Endodermal cell (in vitro differentiated cells): ENCODE results near the gene TIMM23. TPM values are rescaled to one million over a fixed set of nuclear protein-coding genes. Genes with fewer than 3 reads are reported as not detected.
A peak's percentile ranks its signal among the peaks of the same experiment; 100 is the strongest.
"Not testable (repeated sequence)": the region's sequence is repeated elsewhere in the genome, so short reads cannot be mapped to it uniquely, and the experiment has no call there.

Source experiments
- DNase-seq: peaks from one replicate; pipeline ENCODE4 v3.0.0-alpha.2; 2017
- H3K27ac ChIP-seq: 2 replicates; pipeline ENCODE4 v1.5.1; 2013; ENCODE audit warnings: mild to moderate bottlenecking, low read depth, low read length, moderate library complexity
- H3K27me3 ChIP-seq: 2 replicates; pipeline ENCODE4 v1.6.1; 2013; ENCODE audit warnings: mild to moderate bottlenecking, low read length, moderate library complexity; ENCODE audit not compliant: insufficient read depth, control insufficient read depth, poor library complexity, severe bottlenecking
- H3K36me3 ChIP-seq: 2 replicates; pipeline ENCODE4 v1.7.0; 2013; ENCODE audit warnings: mild to moderate bottlenecking, low read length, moderate library complexity; ENCODE audit not compliant: control insufficient read depth, insufficient read depth
- H3K4me1 ChIP-seq: one replicate; pipeline ENCODE4 v1.7.0; 2013; ENCODE audit warnings: low read length; ENCODE audit not compliant: control insufficient read depth, insufficient read depth
- H3K4me3 ChIP-seq: 2 replicates; pipeline ENCODE4 v1.5.1; 2013; ENCODE audit warnings: mild to moderate bottlenecking, low read length, moderate library complexity
- H3K9ac ChIP-seq: 2 replicates; pipeline ENCODE4 v1.6.1; 2013; ENCODE audit warnings: mild to moderate bottlenecking, low read length, moderate library complexity; ENCODE audit not compliant: poor library complexity, severe bottlenecking; ENCODE audit errors: extremely low read depth
- H3K9me3 ChIP-seq: 2 replicates; pipeline ENCODE4 v1.6.1; 2013; ENCODE audit warnings: mild to moderate bottlenecking, low read length, moderate library complexity; ENCODE audit not compliant: control insufficient read depth
- H3K27ac Mint-ChIP-seq: 2 replicates; pipeline ENCODE4 v1.8.0; 2020; ENCODE audit warnings: mixed read lengths
- H3K27me3 Mint-ChIP-seq: 2 replicates; pipeline ENCODE4 v1.8.0; 2021; ENCODE audit warnings: mild to moderate bottlenecking, mixed read lengths; ENCODE audit not compliant: insufficient read depth
- H3K36me3 Mint-ChIP-seq: 2 replicates; pipeline ENCODE4 v1.8.0; 2020; ENCODE audit warnings: low read depth, mixed read lengths
- H3K4me1 Mint-ChIP-seq: 2 replicates; pipeline ENCODE4 v1.8.0; 2020; ENCODE audit warnings: mixed read lengths
- H3K4me3 Mint-ChIP-seq: 2 replicates; pipeline ENCODE4 v1.8.0; 2020; ENCODE audit warnings: mild to moderate bottlenecking, moderate library complexity, mixed read lengths
- H3K9me3 Mint-ChIP-seq: 2 replicates; pipeline ENCODE4 v1.8.0; 2020; ENCODE audit warnings: mild to moderate bottlenecking, mixed read lengths
- CTCF ChIP-seq: fragments of 200-600 bp; sonication (generic); conservative IDR thresholded peaks from 2 replicates; pipeline ENCODE4 v1.5.0; 2021; ENCODE audit warnings: antibody characterized with exemption, mild to moderate bottlenecking
- WGBS, 2 experiments: methylation state at CpG; one replicate each; pipeline versions ENCODE4 v1.1.5 to v1.1.7; 2013; ENCODE audit warnings: missing lambda C conversion rate in 2 of 2, mixed read lengths in 1 of 2; ENCODE audit not compliant: insufficient coverage in 1 of 2, insufficient read length in 1 of 2; 5-methylcytosine and 5-hydroxymethylcytosine counted together
- total RNA-seq, 2 donors: library from RNA; stranded (reverse); fragmentation: NEBNext Ultra II Directional in 1 of 2; extraction: Animal tissue kit (Norgen Biotek cat#: 25700) in 1 of 2; gene quantifications; 2 replicates in 1 of 2; 3 replicates in 1 of 2; pipeline ENCODE4 v1.2.1, GENCODE V29; 2021

The TIMM23 gene
- total RNA-seq, 2 donors from 2014 or later, result 86.3 to 88.5 TPM

GRCh38 chr10:46048152-46048551, 75.9 kb downstream of the TIMM23 start:
- Mint-ChIP-seq H3K4me3 (peak overlapping the region; percentile 4), H3K27me3 (no peaks in the 10 kb centered on the region), H3K4me1 (peaks cover 62% of the 10 kb centered on the region), H3K9me3 (no peaks in the 10 kb centered on the region), H3K27ac (peak overlapping the region; percentile 91), H3K36me3 (no peaks in the 10 kb centered on the region)
- peak; percentile 56 for TF ChIP-seq CTCF
- H3K4me3 ChIP-seq, result peak overlapping the region; percentile 28
- 47 to 86% methylated on average over 1 to 2 of the region's 2 CpGs for WGBS, 2 experiments
- peak overlapping the region; percentile 35 for H3K9ac ChIP-seq
- no peaks in the 10 kb centered on the region for H3K9me3 ChIP-seq
- peak; percentile 87 for DNase-seq
- H3K4me1 ChIP-seq, result peaks cover 30% of the 10 kb centered on the region
- H3K36me3 ChIP-seq, result no peaks in the 10 kb centered on the region
- no peaks in the 10 kb centered on the region for H3K27me3 ChIP-seq
- no peak overlapping the region for H3K27ac ChIP-seq

DNA sequence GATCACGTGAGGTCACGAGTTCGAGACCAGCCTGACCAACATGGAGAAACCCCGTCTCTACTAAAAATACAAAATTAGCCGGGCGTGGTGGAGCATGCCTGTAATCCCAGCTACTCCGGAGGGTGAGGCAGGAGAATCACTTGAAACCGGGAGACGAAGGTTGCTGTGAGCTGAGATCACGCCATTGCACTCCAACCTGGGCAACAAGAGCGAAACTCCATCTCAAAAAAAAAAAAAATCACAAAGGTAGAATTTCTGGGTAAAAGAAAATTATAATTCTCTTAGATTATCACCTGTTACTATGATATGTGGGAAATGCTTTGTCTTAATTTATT, 77.2 kb downstream of the TIMM23 start:
- 93 to 95% methylated on average over 7 to 10 of the region's 11 CpGs for WGBS, 2 experiments
- H3K27me3 ChIP-seq, H3K36me3 ChIP-seq, DNase-seq, H3K27ac ChIP-seq, H3K9me3 ChIP-seq, H3K36me3 Mint-ChIP-seq, H3K27ac Mint-ChIP-seq, H3K27me3 Mint-ChIP-seq, H3K9ac ChIP-seq, H3K9me3 Mint-ChIP-seq, H3K4me3 ChIP-seq, H3K4me3 Mint-ChIP-seq: not testable (repeated sequence)
- peaks cover 36% of the 10 kb centered on the region for H3K4me1 ChIP-seq
- peaks cover 70% of the 10 kb centered on the region for H3K4me1 Mint-ChIP-seq

DNA sequence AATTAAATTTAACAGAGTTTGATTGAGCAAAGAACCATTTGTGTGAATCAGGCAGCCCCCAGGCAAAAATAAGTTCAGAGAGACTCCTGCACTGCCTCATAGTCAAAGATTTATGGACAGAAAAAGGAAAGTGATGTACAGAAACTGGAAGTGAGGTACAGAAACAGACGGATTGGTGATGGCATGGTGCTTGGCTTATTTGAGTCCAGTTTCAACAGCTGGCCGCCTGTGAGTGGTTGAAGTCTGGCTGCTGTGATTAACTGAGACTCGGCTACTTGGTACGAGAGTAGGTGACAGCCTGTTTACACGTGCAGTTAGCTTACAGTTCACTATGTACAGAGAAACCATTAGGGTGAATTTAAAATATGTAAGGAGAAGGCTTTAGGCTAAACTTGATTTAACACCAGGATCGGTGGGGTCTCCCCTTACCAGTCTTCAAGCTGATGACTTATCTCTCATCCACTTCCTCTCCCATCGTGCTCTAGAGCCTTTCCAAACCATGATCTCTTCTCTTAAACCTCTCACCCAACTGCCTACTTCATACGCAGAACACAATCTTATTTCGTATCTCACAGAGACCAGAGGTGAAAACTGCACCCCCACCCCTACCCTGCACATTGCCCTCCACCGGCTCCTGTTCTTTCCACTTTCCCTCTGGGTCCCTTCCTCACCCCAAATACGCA, 78.8 kb downstream of the TIMM23 start:
- no peak overlapping the region for H3K4me3 Mint-ChIP-seq
- H3K36me3 ChIP-seq, result no peaks in the 10 kb centered on the region
- H3K4me3 ChIP-seq, result no peak overlapping the region
- peaks cover 75% of the 10 kb centered on the region for H3K4me1 Mint-ChIP-seq
- H3K9me3 Mint-ChIP-seq, result peaks cover 4% of the 10 kb centered on the region
- no peak overlapping the region for H3K27ac ChIP-seq
- H3K4me1 ChIP-seq, result peaks cover 37% of the 10 kb centered on the region
- WGBS, 2 experiments, result 68 to 81% methylated on average over 4 to 11 of the region's 11 CpGs
- H3K27me3 ChIP-seq, result no peaks in the 10 kb centered on the region
- H3K36me3 Mint-ChIP-seq, result no peaks in the 10 kb centered on the region
- peak; percentile 36 for DNase-seq
- peak overlapping the region; percentile 6 for H3K9ac ChIP-seq
- no peak for TF ChIP-seq CTCF
- H3K9me3 ChIP-seq, result peaks cover under 1% of the 10 kb centered on the region
- peak overlapping the region; percentile 99 for H3K27ac Mint-ChIP-seq
- no peaks in the 10 kb centered on the region for H3K27me3 Mint-ChIP-seq
